ENCODE data around the gene PTPRZ1. TPM values are rescaled to one million over a fixed set of nuclear protein-coding genes. Genes with fewer than 3 reads are reported as not detected.

PTPRZ1 gene
- total and polyA plus RNA-seq, 4 experiments from 2014 or later: not detected

DNA sequence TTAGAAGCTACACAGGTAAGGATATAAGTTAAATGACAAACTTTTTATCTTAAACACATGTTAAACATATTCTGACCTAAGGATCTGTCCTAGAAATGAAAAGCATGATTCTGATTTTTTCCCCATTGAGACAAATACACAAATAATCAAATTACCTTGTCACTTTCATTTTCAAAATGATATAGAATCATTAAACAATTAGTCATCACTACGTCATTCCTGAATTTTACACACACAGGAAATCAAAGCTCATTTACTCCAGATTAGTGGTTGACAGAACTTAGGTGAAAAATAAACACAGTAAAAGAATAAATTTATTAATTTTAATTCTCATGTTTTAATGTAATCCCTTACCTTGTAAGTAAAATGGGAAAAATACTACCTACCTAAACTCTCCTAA lies 182.1 kb downstream of the PTPRZ1 start:
- Mint-ChIP-seq H3K4me3 (no peak overlapping the region), H3K36me3 (no peaks in the 10 kb centered on the region), H3K27me3 (no peaks in the 10 kb centered on the region), H3K4me1 (no peaks in the 10 kb centered on the region), H3K27ac (no peak overlapping the region), H3K9me3 (peaks cover 0 to 5% (median 0%) of the 10 kb centered on the region in 8 donors)
- intact Hi-C loops (cut with micrococcal nuclease): no loop called here
- POLR2A ChIA-PET (ENCODE audit: partially characterized antibody): no interaction called here
- Histone ChIP-seq H3K27ac (ENCODE audit: low read depth, low read length) (no peak overlapping the region), H3K27me3 (ENCODE audit: insufficient read depth, low read length) (no peaks in the 10 kb centered on the region), H3K36me3 (ENCODE audit: insufficient read depth, low read length) (no peaks in the 10 kb centered on the region), H3K9me3 (ENCODE audit: control insufficient read depth in 1 of 2, low read length in 2 of 2) (no peaks in the 10 kb centered on the region), H3K4me3 (ENCODE audit: low read length in 2 of 2) (no peak overlapping the region), H3K4me1 (ENCODE audit: insufficient read depth, low read length) (no peaks in the 10 kb centered on the region)
- no peak for DNase-seq
- CTCF ChIA-PET (ENCODE audit: partially characterized antibody): no interaction called here

GRCh38 chr7:122056977-122057376 lies 184.0 kb downstream of the PTPRZ1 start:
- no peaks in the 10 kb centered on the region for H3K27me3 ChIP-seq (ENCODE audit: insufficient read depth, low read length)
- no peak overlapping the region for H3K27ac ChIP-seq (ENCODE audit: low read depth, low read length)
- H3K36me3 ChIP-seq (ENCODE audit: insufficient read depth, low read length): no peaks in the 10 kb centered on the region
- H3K4me3 ChIP-seq (ENCODE audit: low read length in 2 of 2): no peak overlapping the region
- intact Hi-C loops (cut with micrococcal nuclease): no loop called here
- Mint-ChIP-seq H3K36me3 (no peaks in the 10 kb centered on the region), H3K9me3 (peaks cover 0 to 5% (median 0%) of the 10 kb centered on the region in 8 donors), H3K4me3 (no peak overlapping the region), H3K27me3 (no peaks in the 10 kb centered on the region), H3K4me1 (no peaks in the 10 kb centered on the region), H3K27ac (no peak overlapping the region)
- H3K9me3 ChIP-seq (ENCODE audit: control insufficient read depth in 1 of 2, low read length in 2 of 2): no peaks in the 10 kb centered on the region
- no peaks in the 10 kb centered on the region for H3K4me1 ChIP-seq (ENCODE audit: insufficient read depth, low read length)
- ChIA-PET CTCF (ENCODE audit: partially characterized antibody) (no interaction called here), POLR2A (ENCODE audit: partially characterized antibody) (no interaction called here)
- no peak for DNase-seq

DNA sequence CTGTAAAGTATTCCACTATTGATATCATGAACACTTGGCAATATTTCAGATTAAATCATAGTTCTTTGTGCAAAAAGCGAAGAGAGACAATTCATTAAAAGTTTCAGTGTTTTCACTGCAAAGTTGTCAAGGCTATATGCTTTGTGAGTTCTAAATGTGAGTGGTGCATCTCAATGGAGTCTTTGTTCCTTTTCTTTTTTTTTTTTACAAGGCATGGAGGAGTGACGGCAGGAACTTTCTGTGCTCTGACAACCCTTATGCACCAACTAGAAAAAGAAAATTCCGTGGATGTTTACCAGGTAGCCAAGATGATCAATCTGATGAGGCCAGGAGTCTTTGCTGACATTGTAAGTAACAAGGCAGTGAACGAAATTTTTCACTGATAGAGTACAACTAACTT lies 186.6 kb downstream of the PTPRZ1 start:
- no peaks in the 10 kb centered on the region for H3K36me3 Mint-ChIP-seq
- no peaks in the 10 kb centered on the region for H3K9me3 ChIP-seq (ENCODE audit: control insufficient read depth in 1 of 2, low read length in 2 of 2)
- H3K36me3 ChIP-seq (ENCODE audit: insufficient read depth, low read length): no peaks in the 10 kb centered on the region
- H3K4me1 Mint-ChIP-seq: no peaks in the 10 kb centered on the region
- peaks cover 0 to 7% (median 0%) of the 10 kb centered on the region in 8 donors for H3K9me3 Mint-ChIP-seq
- no peak overlapping the region for H3K4me3 ChIP-seq (ENCODE audit: low read length in 2 of 2)
- ChIA-PET POLR2A (ENCODE audit: partially characterized antibody) (no interaction called here), CTCF (ENCODE audit: partially characterized antibody) (no interaction called here)
- H3K27ac ChIP-seq (ENCODE audit: low read depth, low read length): no peak overlapping the region
- H3K27ac Mint-ChIP-seq: no peak overlapping the region
- no peaks in the 10 kb centered on the region for H3K27me3 Mint-ChIP-seq
- intact Hi-C loops (cut with micrococcal nuclease): no loop called here
- DNase-seq: no peak
- H3K4me1 ChIP-seq (ENCODE audit: insufficient read depth, low read length): no peaks in the 10 kb centered on the region
- H3K27me3 ChIP-seq (ENCODE audit: insufficient read depth, low read length): no peaks in the 10 kb centered on the region
- H3K4me3 Mint-ChIP-seq: no peak overlapping the region

- H3K4me1 ChIP-seq (ENCODE audit: insufficient read depth, low read length): no peaks in the 10 kb centered on the region
- intact Hi-C loops (cut with micrococcal nuclease): no loop called here
- ChIA-PET CTCF (ENCODE audit: partially characterized antibody) (no interaction called here), POLR2A (ENCODE audit: partially characterized antibody) (no interaction called here)
- Mint-ChIP-seq H3K27ac (no peak overlapping the region), H3K9me3 (peaks cover 0 to 7% (median 0%) of the 10 kb centered on the region in 8 donors), H3K4me1 (no peaks in the 10 kb centered on the region), H3K4me3 (no peak overlapping the region), H3K27me3 (peaks cover 0 to 2% of the 10 kb centered on the region in 2 donors), H3K36me3 (no peaks in the 10 kb centered on the region)
- H3K9me3 ChIP-seq (ENCODE audit: control insufficient read depth in 1 of 2, low read length in 2 of 2): no peaks in the 10 kb centered on the region
- no peak for DNase-seq
- H3K27me3 ChIP-seq (ENCODE audit: insufficient read depth, low read length): no peaks in the 10 kb centered on the region
- no peaks in the 10 kb centered on the region for H3K36me3 ChIP-seq (ENCODE audit: insufficient read depth, low read length)
- no peak overlapping the region for H3K4me3 ChIP-seq (ENCODE audit: low read length in 2 of 2)
- no peak overlapping the region for H3K27ac ChIP-seq (ENCODE audit: low read depth, low read length)
Measured at GRCh38 chr7:122063146-122063545, 190.2 kb downstream of the PTPRZ1 start.

- POLR2A ChIA-PET (ENCODE audit: partially characterized antibody): no interaction called here
- no peak overlapping the region for H3K4me3 ChIP-seq (ENCODE audit: low read length in 2 of 2)
- H3K27ac ChIP-seq (ENCODE audit: low read depth, low read length): no peak overlapping the region
- CTCF ChIA-PET (ENCODE audit: partially characterized antibody): no interaction called here
- Mint-ChIP-seq H3K27ac (no peak overlapping the region), H3K36me3 (no peaks in the 10 kb centered on the region), H3K4me1 (no peaks in the 10 kb centered on the region), H3K27me3 (peaks cover 0 to 2% of the 10 kb centered on the region in 2 donors), H3K4me3 (no peak overlapping the region), H3K9me3 (peaks cover 0 to 4% (median 0%) of the 10 kb centered on the region in 8 donors)
- H3K4me1 ChIP-seq (ENCODE audit: insufficient read depth, low read length): no peaks in the 10 kb centered on the region
- intact Hi-C loops (cut with micrococcal nuclease): no loop called here
- no peaks in the 10 kb centered on the region for H3K36me3 ChIP-seq (ENCODE audit: insufficient read depth, low read length)
- DNase-seq: no peak
- no peaks in the 10 kb centered on the region for H3K9me3 ChIP-seq (ENCODE audit: control insufficient read depth in 1 of 2, low read length in 2 of 2)
- no peaks in the 10 kb centered on the region for H3K27me3 ChIP-seq (ENCODE audit: insufficient read depth, low read length)
Measured at GRCh38 chr7:122064971-122065370, 192.0 kb downstream of the PTPRZ1 start.

- no peaks in the 10 kb centered on the region for H3K4me1 ChIP-seq (ENCODE audit: insufficient read depth, low read length)
- H3K36me3 Mint-ChIP-seq: no peaks in the 10 kb centered on the region
- H3K27me3 ChIP-seq (ENCODE audit: insufficient read depth, low read length): no peaks in the 10 kb centered on the region
- no peak overlapping the region for H3K4me3 ChIP-seq (ENCODE audit: low read length in 2 of 2)
- no peak overlapping the region for H3K4me3 Mint-ChIP-seq
- intact Hi-C loops (cut with micrococcal nuclease): no loop called here
- no peaks in the 10 kb centered on the region for H3K4me1 Mint-ChIP-seq
- CTCF ChIA-PET (ENCODE audit: partially characterized antibody): no interaction called here
- POLR2A ChIA-PET (ENCODE audit: partially characterized antibody): no interaction called here
- H3K9me3 Mint-ChIP-seq: peaks cover 0 to 4% (median 0%) of the 10 kb centered on the region in 8 donors
- no peaks in the 10 kb centered on the region for H3K9me3 ChIP-seq (ENCODE audit: control insufficient read depth in 1 of 2, low read length in 2 of 2)
- H3K27me3 Mint-ChIP-seq: peaks cover 0 to 2% of the 10 kb centered on the region in 2 donors
- no peaks in the 10 kb centered on the region for H3K36me3 ChIP-seq (ENCODE audit: insufficient read depth, low read length)
- no peak for DNase-seq
- H3K27ac Mint-ChIP-seq: no peak overlapping the region
- H3K27ac ChIP-seq (ENCODE audit: low read depth, low read length): no peak overlapping the region
Measured at GRCh38 chr7:122067077-122067476, 194.1 kb downstream of the PTPRZ1 start.

DNA sequence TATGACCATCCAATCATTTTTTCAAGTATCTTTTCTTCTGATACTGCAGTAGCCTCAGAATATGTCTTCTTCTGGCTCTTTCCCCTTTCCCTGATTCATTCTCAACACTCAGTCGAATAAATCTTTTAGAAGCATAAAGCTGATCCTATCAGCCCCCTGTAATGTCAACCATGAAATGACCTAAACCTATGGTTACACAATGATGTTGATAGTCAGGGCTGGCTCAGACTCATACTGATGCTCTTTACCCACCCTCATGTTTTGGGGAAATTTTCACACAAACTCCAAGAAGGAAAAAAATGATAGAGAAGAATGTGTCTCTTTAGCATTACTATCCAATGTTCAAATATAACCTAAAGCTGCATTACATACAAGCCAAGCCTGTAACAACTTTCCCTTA lies 195.1 kb downstream of the PTPRZ1 start:
- no peak for DNase-seq
- CTCF ChIA-PET (ENCODE audit: partially characterized antibody): no interaction called here
- H3K27me3 Mint-ChIP-seq: peaks cover 0 to 2% of the 10 kb centered on the region in 2 donors
- H3K4me3 ChIP-seq (ENCODE audit: low read length in 2 of 2): no peak overlapping the region
- H3K9me3 ChIP-seq (ENCODE audit: control insufficient read depth in 1 of 2, low read length in 2 of 2): no peaks in the 10 kb centered on the region
- intact Hi-C loops (cut with micrococcal nuclease): no loop called here
- no peak overlapping the region for H3K27ac Mint-ChIP-seq
- H3K27ac ChIP-seq (ENCODE audit: low read depth, low read length): no peak overlapping the region
- H3K4me1 Mint-ChIP-seq: no peaks in the 10 kb centered on the region
- H3K4me1 ChIP-seq (ENCODE audit: insufficient read depth, low read length): no peaks in the 10 kb centered on the region
- no peaks in the 10 kb centered on the region for H3K36me3 ChIP-seq (ENCODE audit: insufficient read depth, low read length)
- no peak overlapping the region for H3K4me3 Mint-ChIP-seq
- peaks cover 0 to 4% (median 0%) of the 10 kb centered on the region in 8 donors for H3K9me3 Mint-ChIP-seq
- no peaks in the 10 kb centered on the region for H3K27me3 ChIP-seq (ENCODE audit: insufficient read depth, low read length)
- H3K36me3 Mint-ChIP-seq: no peaks in the 10 kb centered on the region
- POLR2A ChIA-PET (ENCODE audit: partially characterized antibody): no interaction called here

- no peaks in the 10 kb centered on the region for H3K4me1 Mint-ChIP-seq
Measured at GRCh38 chr7:122068999-122069398, 196.0 kb downstream of the PTPRZ1 start.

More at GRCh38 chr7:122068999-122069398, 196.0 kb downstream of the PTPRZ1 start:
- H3K4me1 ChIP-seq (ENCODE audit: insufficient read depth, low read length): no peaks in the 10 kb centered on the region
- H3K27me3 ChIP-seq (ENCODE audit: insufficient read depth, low read length): no peaks in the 10 kb centered on the region
- H3K4me3 ChIP-seq (ENCODE audit: low read length in 2 of 2): no peak overlapping the region
- no peaks in the 10 kb centered on the region for H3K9me3 ChIP-seq (ENCODE audit: control insufficient read depth in 1 of 2, low read length in 2 of 2)
- CTCF ChIA-PET (ENCODE audit: partially characterized antibody): no interaction called here
- H3K36me3 Mint-ChIP-seq: no peaks in the 10 kb centered on the region
- no peaks in the 10 kb centered on the region for H3K36me3 ChIP-seq (ENCODE audit: insufficient read depth, low read length)
- POLR2A ChIA-PET (ENCODE audit: partially characterized antibody): no interaction called here
- H3K4me3 Mint-ChIP-seq: no peak overlapping the region
- no peak overlapping the region for H3K27ac Mint-ChIP-seq
- intact Hi-C loops (cut with micrococcal nuclease): no loop called here
- peaks cover 0 to 4% (median 0%) of the 10 kb centered on the region in 8 donors for H3K9me3 Mint-ChIP-seq
- DNase-seq: no peak
- peaks cover 0 to 2% of the 10 kb centered on the region in 2 donors for H3K27me3 Mint-ChIP-seq
- no peak overlapping the region for H3K27ac ChIP-seq (ENCODE audit: low read depth, low read length)
